OCI-LY3 (cell line): ENCODE results near the gene ZFP36L1.

Experiments
- H2AFZ ChIP-seq: fragments of 200-600, 300-600 bp; shearing (Covaris generic); 2 replicates; pipeline ENCODE4 v1.6.0; 2014; ENCODE audit warnings: antibody characterized with exemption, low read depth, low read length
- H3K27ac ChIP-seq: fragments of 200-600, 300-600 bp; sonication (generic); 2 replicates; pipeline ENCODE4 v1.5.1; 2014; ENCODE audit warnings: mild to moderate bottlenecking, low read length, moderate library complexity, mixed read lengths
- H3K27me3 ChIP-seq: fragments of 200-600, 300-600 bp; sonication (generic); 2 replicates; pipeline ENCODE4 v1.6.1; 2014; ENCODE audit warnings: low read depth, low read length, mixed read lengths
- H3K36me3 ChIP-seq: fragments of 200-600, 300-600 bp; sonication (generic); replicated peaks from 2 replicates; pipeline ENCODE3; 2014; ENCODE audit warnings: low read depth, low read length, mixed read lengths
- H3K4me1 ChIP-seq: fragments of 300-600, 200-600 bp; sonication (generic); 2 replicates; pipeline ENCODE4 v1.6.1; 2014; ENCODE audit warnings: low read length, mixed read lengths
- H3K4me2 ChIP-seq: fragments of 200-600, 300-600 bp; sonication (generic); 2 replicates; pipeline ENCODE4 v1.6.1; 2014; ENCODE audit warnings: low read length, mixed read lengths
- H3K4me3 ChIP-seq: fragments of 300-600, 200-600 bp; sonication (generic); 2 replicates; pipeline ENCODE4 v1.5.1; 2014; ENCODE audit warnings: antibody characterized with exemption, mild to moderate bottlenecking, low read length, moderate library complexity
- H3K79me2 ChIP-seq: fragments of 300-600, 200-600 bp; shearing (Covaris generic); 2 replicates; pipeline ENCODE4 v1.6.1; 2014; ENCODE audit warnings: mild to moderate bottlenecking, low read length, mixed read lengths
- H3K9ac ChIP-seq: fragments of 300-600, 200-600 bp; shearing (Covaris generic); 2 replicates; pipeline ENCODE4 v1.6.0; 2014; ENCODE audit warnings: mild to moderate bottlenecking, low read length, moderate library complexity
- H3K9me3 ChIP-seq: fragments of 200-600, 300-600 bp; shearing (Covaris generic); 2 replicates; pipeline ENCODE4 v1.6.1; 2014; ENCODE audit warnings: low read length, mixed read lengths; ENCODE audit not compliant: insufficient read depth
- H4K20me1 ChIP-seq: fragments of 200-600, 300-600 bp; sonication (generic); 2 replicates; pipeline ENCODE4 v1.6.1; 2016; ENCODE audit warnings: low read length, mixed read lengths; ENCODE audit not compliant: insufficient read depth
- CTCF ChIP-seq: fragments of 200-600, 300-600 bp; sonication (generic); IDR thresholded peaks from 2 replicates; pipeline ENCODE4 v1.5.1; 2014; ENCODE audit warnings: antibody characterized with exemption, low read length, low read depth
- EZH2phosphoT487 ChIP-seq: fragments of 200-600 bp; shearing (Covaris generic); IDR thresholded peaks from 2 replicates; pipeline ENCODE4 v1.6.1; 2018; ENCODE audit warnings: antibody characterized with exemption, mixed run types, low read depth

The ZFP36L1 gene

GRCh38 chr14:68811171-68811570 is 18.3 kb upstream of the ZFP36L1 start:
- Histone ChIP-seq H2AFZ (no peak overlapping the region), H3K9me3 (no peaks in the 10 kb centered on the region), H3K4me3 (no peak overlapping the region), H3K27ac (no peak overlapping the region), H4K20me1 (no peaks in the 10 kb centered on the region), H3K9ac (no peak overlapping the region), H3K27me3 (no peaks in the 10 kb centered on the region), H3K4me2 (no peak overlapping the region), H3K4me1 (peaks cover 53% of the 10 kb centered on the region), H3K36me3 (no peaks in the 10 kb centered on the region), H3K79me2 (peaks cover 13% of the 10 kb centered on the region)
- TF ChIP-seq CTCF (no peak), EZH2phosphoT487 (no peak)

GRCh38 chr14:68810173-68811153 is 17.6 kb upstream of the ZFP36L1 start:
- Histone ChIP-seq H3K27me3 (no peaks in the 10 kb centered on the region), H2AFZ (no peak overlapping the region), H3K4me3 (no peak overlapping the region), H4K20me1 (no peaks in the 10 kb centered on the region), H3K36me3 (no peaks in the 10 kb centered on the region), H3K9me3 (no peaks in the 10 kb centered on the region), H3K9ac (no peak overlapping the region), H3K4me2 (no peak overlapping the region), H3K4me1 (peaks cover 52% of the 10 kb centered on the region), H3K79me2 (peaks cover 6% of the 10 kb centered on the region), H3K27ac (no peak overlapping the region)
- TF ChIP-seq EZH2phosphoT487 (no peak), CTCF (no peak)

GRCh38 chr14:68809524-68809923 is 16.7 kb upstream of the ZFP36L1 start:
- no peak overlapping the region for H3K9ac ChIP-seq
- no peaks in the 10 kb centered on the region for H3K27me3 ChIP-seq
- no peaks in the 10 kb centered on the region for H3K79me2 ChIP-seq
- no peaks in the 10 kb centered on the region for H3K36me3 ChIP-seq
- H3K27ac ChIP-seq = no peak overlapping the region
- TF ChIP-seq CTCF = no peak
- TF ChIP-seq EZH2phosphoT487 = no peak
- H3K9me3 ChIP-seq = no peaks in the 10 kb centered on the region
- peaks cover 46% of the 10 kb centered on the region for H3K4me1 ChIP-seq
- H3K4me2 ChIP-seq = no peak overlapping the region
- H3K4me3 ChIP-seq = no peak overlapping the region
- no peak overlapping the region for H2AFZ ChIP-seq
- no peaks in the 10 kb centered on the region for H4K20me1 ChIP-seq

GRCh38 chr14:68808696-68809480 is 16.0 kb upstream of the ZFP36L1 start:
- Histone ChIP-seq H3K79me2 (no peaks in the 10 kb centered on the region), H4K20me1 (no peaks in the 10 kb centered on the region), H3K9me3 (no peaks in the 10 kb centered on the region), H3K9ac (no peak overlapping the region), H3K27ac (no peak overlapping the region), H3K27me3 (no peaks in the 10 kb centered on the region), H3K36me3 (no peaks in the 10 kb centered on the region), H2AFZ (no peak overlapping the region), H3K4me1 (peaks cover 39% of the 10 kb centered on the region), H3K4me2 (no peak overlapping the region), H3K4me3 (no peak overlapping the region)
- TF ChIP-seq EZH2phosphoT487 = no peak
- TF ChIP-seq CTCF = no peak
